PC-3 (cell line): ENCODE measurements around the gene ZNF467. TPM values are rescaled to one million over a fixed set of nuclear protein-coding genes. Genes with fewer than 3 reads are reported as not detected.

ENCODE experiments used
- ATAC-seq: fragments of 200-7000 bp; cut with Tn5 transposase; 2 replicates; pipeline ENCODE4 v1.9.1; 2020; ENCODE audit warnings: mild to moderate bottlenecking, moderate library complexity
- BruUV-seq: library from RNA; stranded (reverse); fragments of 400-500 nt; replicated peaks from 2 replicates; lab custom pipeline; 2021; lab: Mats Ljungman, UMichigan
- CTCF ChIA-PET: fragments of 300-600 bp; sonication (Branson Sonifier 250); formaldehyde crosslinking; loops from one replicate; lab custom pipeline; 2022; ENCODE audit warnings: antibody characterized with exemption; lab: Charles Lee
- POLR2A ChIA-PET: fragments of 300-600 bp; sonication (Branson Sonifier 250); formaldehyde crosslinking; loops from one replicate; lab custom pipeline; 2022; ENCODE audit warnings: antibody characterized with exemption; ENCODE audit not compliant: unreplicated experiment; lab: Charles Lee
- DNase-seq: peaks from one replicate; pipeline ENCODE4 v3.0.0-alpha.2; 2015
- H2AFZ ChIP-seq: fragments of 300-600 bp; sonication (generic); 2 replicates; pipeline ENCODE4 v1.6.0; 2016; ENCODE audit warnings: antibody characterized with exemption, low read length
- H3F3A ChIP-seq: fragments of 300-600 bp; sonication (generic); one replicate; pipeline ENCODE4 v1.6.0; 2017; ENCODE audit warnings: antibody characterized with exemption, low read length, control low read depth, mild to moderate bottlenecking; ENCODE audit not compliant: unreplicated experiment
- H3K27ac ChIP-seq: fragments of 300-600 bp; sonication (generic); 2 replicates; pipeline ENCODE4 v1.5.1; 2016; ENCODE audit warnings: mild to moderate bottlenecking, low read length
- H3K27me3 ChIP-seq: fragments of 300-600 bp; sonication (generic); 2 replicates; pipeline ENCODE4 v1.6.1; 2016; ENCODE audit warnings: low read length, mixed read lengths
- H3K36me3 ChIP-seq: fragments of 300-600 bp; sonication (generic); 2 replicates; pipeline ENCODE4 v1.6.1; 2016; ENCODE audit warnings: low read depth, mixed run types, low read length, mixed read lengths
- H3K4me1 ChIP-seq: fragments of 300-600 bp; sonication (generic); 2 replicates; pipeline ENCODE4 v1.5.1; 2016; ENCODE audit warnings: low read length; ENCODE audit not compliant: insufficient read depth
- H3K4me2 ChIP-seq: fragments of 300-600 bp; sonication (generic); 2 replicates; pipeline ENCODE4 v1.6.0; 2016; ENCODE audit warnings: low read length
- H3K4me3 ChIP-seq: fragments of 300-600 bp; sonication (generic); 2 replicates; pipeline ENCODE4 v1.5.1; 2016; ENCODE audit warnings: mild to moderate bottlenecking, low read length, mixed read lengths
- H3K79me2 ChIP-seq: fragments of 300-600 bp; sonication (generic); 2 replicates; pipeline ENCODE4 v1.6.1; 2017; ENCODE audit warnings: low read length, mixed read lengths
- H3K9ac ChIP-seq: fragments of 300-600 bp; sonication (generic); 2 replicates; pipeline ENCODE4 v1.6.0; 2016; ENCODE audit warnings: mild to moderate bottlenecking, low read length
- H3K9me2 ChIP-seq: fragments of 300-600 bp; sonication (generic); replicated peaks from 2 replicates; pipeline ENCODE4 v1.6.1; 2016; ENCODE audit warnings: mixed run types, low read length, mixed read lengths
- H3K9me3 ChIP-seq: fragments of 300-600 bp; sonication (generic); 2 replicates; pipeline ENCODE4 v1.6.1; 2016; ENCODE audit warnings: low read length, mixed read lengths
- H4K20me1 ChIP-seq: fragments of 300-600 bp; sonication (generic); 2 replicates; pipeline ENCODE4 v1.6.1; 2016; ENCODE audit warnings: low read length, mixed read lengths
- CTCF ChIP-seq: fragments of 300-600 bp; sonication (generic); conservative IDR thresholded peaks from 2 replicates; pipeline ENCODE4 v1.5.1; 2017; ENCODE audit warnings: antibody characterized with exemption, low read depth, mild to moderate bottlenecking, low read length
- EZH2 ChIP-seq: fragments of 300-600 bp; sonication (generic); IDR thresholded peaks from one replicate; pipeline ENCODE4 v1.6.1; 2017; ENCODE audit warnings: antibody characterized with exemption, mild to moderate bottlenecking, low read length; ENCODE audit not compliant: unreplicated experiment
- EZH2phosphoT487 ChIP-seq: fragments of 300-600 bp; sonication (generic); IDR thresholded peaks from 2 replicates; pipeline ENCODE4 v1.6.1; 2018; ENCODE audit warnings: mild to moderate bottlenecking, antibody characterized with exemption, low read length, borderline replicate concordance
- intact Hi-C: fragments of 100-400 bp; cut with micrococcal nuclease; formaldehyde crosslinking; loops from 2 replicates; pipeline ENCODE4 v1.9.0; 2023
- total RNA-seq: library from RNA; depleted of rRNA; stranded (reverse); fragments of >200 nt; gene quantifications from 2 replicates; pipeline ENCODE4 v1.2.3, GENCODE V29; 2014

ZNF467 gene
- total RNA-seq, 1 experiment from 2014 or later: 6.3 TPM

GRCh38 chr7:149815661-149816266, 42.4 kb upstream of the ZNF467 start:
- BruUV-seq: no TSS peak

GRCh38 chr7:149815121-149815520, 41.7 kb upstream of the ZNF467 start:
- ATAC-seq: no peak
- POLR2A ChIA-PET: no interaction called here

More at GRCh38 chr7:149815661-149816266, 42.4 kb upstream of the ZNF467 start:
- Histone ChIP-seq H3K36me3 (no peaks in the 10 kb centered on the region), H3K9me3 (no peaks in the 10 kb centered on the region), H3K9me2 (no peaks in the 10 kb centered on the region), H3K27me3 (no peaks in the 10 kb centered on the region), H3K4me2 (no peak overlapping the region), H3K4me1 (no peaks in the 10 kb centered on the region), H3K4me3 (no peak overlapping the region), H4K20me1 (no peaks in the 10 kb centered on the region), H3K27ac (no peak overlapping the region), H3K9ac (no peak overlapping the region), H3F3A (no peaks in the 10 kb centered on the region), H2AFZ (no peak overlapping the region), H3K79me2 (no peaks in the 10 kb centered on the region)
- ChIA-PET CTCF (no interaction called here), POLR2A (no interaction called here)
- no peak for TF ChIP-seq EZH2
- TF ChIP-seq EZH2phosphoT487: no peak
- TF ChIP-seq CTCF: no peak
- ATAC-seq (no peak), DNase-seq (no peak)
- intact Hi-C loops: no loop called here

More at GRCh38 chr7:149815121-149815520, 41.7 kb upstream of the ZNF467 start:
- no peak for DNase-seq
- no peak overlapping the region for H3K4me2 ChIP-seq
- H3K9me3 ChIP-seq: no peaks in the 10 kb centered on the region
- TF ChIP-seq CTCF (no peak), EZH2 (no peak), EZH2phosphoT487 (no peak)
- no peaks in the 10 kb centered on the region for H3F3A ChIP-seq
- no peaks in the 10 kb centered on the region for H3K79me2 ChIP-seq
- intact Hi-C loops: no loop called here
- CTCF ChIA-PET: no interaction called here
- H3K4me1 ChIP-seq: no peaks in the 10 kb centered on the region
- H3K4me3 ChIP-seq: no peak overlapping the region
- no peak overlapping the region for H3K27ac ChIP-seq
- H3K9ac ChIP-seq: no peak overlapping the region
- H3K36me3 ChIP-seq: no peaks in the 10 kb centered on the region
- no peaks in the 10 kb centered on the region for H3K27me3 ChIP-seq
- H4K20me1 ChIP-seq: no peaks in the 10 kb centered on the region
- no TSS peak for BruUV-seq
- H2AFZ ChIP-seq: no peak overlapping the region
- H3K9me2 ChIP-seq: no peaks in the 10 kb centered on the region
